H1 (cell line): ENCODE measurements around the gene SRD5A3. TPM values are rescaled to one million over a fixed set of nuclear protein-coding genes. Genes with fewer than 3 reads are reported as not detected.

ENCODE experiments used
- CTCF ChIA-PET: fragments of 300-600 bp; sonication (Branson Sonifier 250); formaldehyde crosslinking; loops from one replicate; lab custom pipeline; 2021; ENCODE audit not compliant: partially characterized antibody; lab: Charles Lee
- POLR2A ChIA-PET: fragments of 300-600 bp; sonication (Branson Sonifier 250); formaldehyde crosslinking; loops from one replicate; lab custom pipeline; 2021; ENCODE audit warnings: inconsistent platforms; ENCODE audit not compliant: partially characterized antibody; lab: Charles Lee
- DNase-seq, 2 experiments: peaks; one replicate each; pipeline versions ENCODE4 v3.0.0 to v3.0.0-alpha.2; 2010 to 2022; ENCODE audit warnings: low spot score in 2 of 2, low read depth in 1 of 2, mixed read lengths in 1 of 2
- FAIRE-seq: peaks from 2 replicates; lab custom pipeline; 2011; peaks lifted over from hg19 to GRCh38; lab: Jason Lieb, UNC
- H2AFZ ChIP-seq: 2 replicates; pipeline ENCODE4 v1.8.1; 2012; ENCODE audit warnings: low read length, inconsistent platforms
- H2AK5ac ChIP-seq: 2 replicates; pipeline ENCODE4 v1.6.1; 2013; ENCODE audit warnings: low read depth, low read length
- H2BK120ac ChIP-seq: replicated peaks from 2 replicates; pipeline ENCODE3; 2013; ENCODE audit warnings: low read depth, low read length, inconsistent platforms
- H2BK12ac ChIP-seq: 2 replicates; pipeline ENCODE4 v1.6.1; 2013; ENCODE audit warnings: low read depth, low read length
- H2BK15ac ChIP-seq: 2 replicates; pipeline ENCODE4 v1.6.1; 2013; ENCODE audit warnings: low read length
- H2BK20ac ChIP-seq: 2 replicates; pipeline ENCODE4 v1.6.1; 2013; ENCODE audit warnings: low read length
- H2BK5ac ChIP-seq: 2 replicates; pipeline ENCODE4 v1.6.1; 2013; ENCODE audit warnings: low read depth, low read length
- H3K14ac ChIP-seq: 2 replicates; pipeline ENCODE4 v1.6.1; 2013; ENCODE audit warnings: inconsistent platforms; ENCODE audit not compliant: insufficient read length
- H3K18ac ChIP-seq: 2 replicates; pipeline ENCODE4 v1.6.1; 2013; ENCODE audit warnings: low read length; ENCODE audit errors: extremely low read depth
- H3K23ac ChIP-seq: 2 replicates; pipeline ENCODE4 v1.6.1; 2013; ENCODE audit warnings: inconsistent platforms; ENCODE audit not compliant: insufficient read length
- H3K23me2 ChIP-seq: 2 replicates; pipeline ENCODE4 v1.6.1; 2013; ENCODE audit warnings: low read depth, low read length
- H3K27ac ChIP-seq: 2 replicates; pipeline ENCODE4 v1.6.1; 2011; ENCODE audit warnings: low read depth, low read length, inconsistent platforms
- H3K27me3 ChIP-seq, 4 experiments: replicated peaks in 1 of 4; 1 replicate in 1 of 4; 2 replicates in 3 of 4; pipeline versions ENCODE4 v1.6.1 to v1.8.1; 2011 to 2013; ENCODE audit warnings: low read length in 3 of 4, mild to moderate bottlenecking in 3 of 4, inconsistent platforms in 2 of 4, mixed read lengths in 2 of 4, moderate library complexity in 1 of 4; ENCODE audit not compliant: control insufficient read depth in 3 of 4, insufficient read depth in 3 of 4; ENCODE audit errors: extremely low read depth in 1 of 4
- H3K36me3 ChIP-seq, 4 experiments: 2 replicates each; pipeline versions ENCODE4 v1.6.1 to v1.8.1; 2011 to 2013; ENCODE audit warnings: mild to moderate bottlenecking in 4 of 4, low read length in 3 of 4, moderate library complexity in 2 of 4, control low read depth in 1 of 4, inconsistent platforms in 1 of 4; ENCODE audit not compliant: insufficient read depth in 4 of 4, control insufficient read depth in 2 of 4
- H3K4ac ChIP-seq: replicated peaks from 2 replicates; pipeline ENCODE3; 2013; ENCODE audit warnings: low read length, low read depth, mixed read lengths, inconsistent platforms; ENCODE audit not compliant: insufficient read length
- H3K4me1 ChIP-seq, 4 experiments: replicated peaks in 1 of 4; 1 replicate in 1 of 4; 2 replicates in 3 of 4; pipeline versions ENCODE4 v1.6.1 to v1.8.1; 2011 to 2013; ENCODE audit warnings: low read length in 3 of 4, inconsistent platforms in 2 of 4, mixed read lengths in 1 of 4; ENCODE audit not compliant: insufficient read depth in 4 of 4, control insufficient read depth in 3 of 4
- H3K4me2 ChIP-seq, 2 experiments: 2 replicates each; pipeline versions ENCODE4 v1.6.1 to v1.8.1; 2011 to 2013; ENCODE audit warnings: low read depth in 2 of 2, low read length in 2 of 2, control low read depth in 1 of 2, inconsistent platforms in 1 of 2, mild to moderate bottlenecking in 1 of 2; ENCODE audit not compliant: insufficient read depth in 1 of 2
- H3K4me3 ChIP-seq, 4 experiments: fragments of 200-600, 300-600 bp in 1 of 4; sonication (generic), shearing (Covaris generic), sonication (Bioruptor Twin) in 1 of 4; 2 replicates each; pipeline versions ENCODE4 v1.5.1 to v1.8.1; 2011 to 2016; ENCODE audit warnings: low read length in 4 of 4, low read depth in 3 of 4, control low read depth in 2 of 4, inconsistent platforms in 2 of 4, mild to moderate bottlenecking in 2 of 4, mixed read lengths in 1 of 4, moderate library complexity in 1 of 4; ENCODE audit not compliant: insufficient read depth in 2 of 4; ENCODE audit errors: extremely low read depth in 1 of 4
- H3K56ac ChIP-seq: replicated peaks from 2 replicates; pipeline ENCODE3; 2013; ENCODE audit warnings: low read depth, mild to moderate bottlenecking, mixed read lengths, low read length, inconsistent platforms; ENCODE audit not compliant: insufficient read length
- H3K79me1 ChIP-seq: 2 replicates; pipeline ENCODE4 v1.6.1; 2013; ENCODE audit warnings: low read depth, low read length, control low read depth
- H3K79me2 ChIP-seq, 2 experiments: 2 replicates each; pipeline versions ENCODE4 v1.6.1 to v1.8.1; 2012 to 2013; ENCODE audit warnings: low read length in 2 of 2, mild to moderate bottlenecking in 2 of 2, inconsistent platforms in 1 of 2; ENCODE audit not compliant: insufficient read depth in 2 of 2, control insufficient read depth in 1 of 2
- H3K9ac ChIP-seq, 4 experiments: replicated peaks in 1 of 4; 1 replicate in 1 of 4; 2 replicates in 3 of 4; pipeline versions ENCODE4 v1.6.1 to v1.8.1; 2011 to 2013; ENCODE audit warnings: low read depth in 3 of 4, low read length in 3 of 4, control low read depth in 2 of 4, mild to moderate bottlenecking in 2 of 4, moderate library complexity in 2 of 4, inconsistent platforms in 1 of 4; ENCODE audit errors: extremely low read depth in 1 of 4
- H3K9me3 ChIP-seq, 2 experiments: 2 replicates each; pipeline versions ENCODE4 v1.6.1 to v1.8.1; 2012 to 2013; ENCODE audit warnings: mild to moderate bottlenecking in 2 of 2, moderate library complexity in 2 of 2, control low read depth in 1 of 2, inconsistent platforms in 1 of 2, low read depth in 1 of 2, low read length in 1 of 2, mixed read lengths in 1 of 2; ENCODE audit not compliant: insufficient read depth in 2 of 2
- H4K20me1 ChIP-seq, 2 experiments: replicated peaks in 1 of 2; 2 replicates each; pipeline versions ENCODE3 to v1.8.1; 2011 to 2013; ENCODE audit warnings: inconsistent platforms in 2 of 2, low read length in 2 of 2, mild to moderate bottlenecking in 1 of 2; ENCODE audit not compliant: insufficient read depth in 2 of 2, control insufficient read depth in 1 of 2
- H4K5ac ChIP-seq: 2 replicates; pipeline ENCODE4 v1.6.1; 2013; ENCODE audit warnings: low read length, low read depth, mixed read lengths, inconsistent platforms; ENCODE audit not compliant: insufficient read length
- H4K8ac ChIP-seq: 2 replicates; pipeline ENCODE4 v1.8.0; 2013; ENCODE audit warnings: mild to moderate bottlenecking, moderate library complexity, low read length, inconsistent platforms; ENCODE audit not compliant: insufficient read depth; ENCODE audit errors: extremely low read depth
- H4K91ac ChIP-seq: replicated peaks from 2 replicates; pipeline ENCODE3; 2013; ENCODE audit warnings: low read length, mixed read lengths, inconsistent platforms; ENCODE audit not compliant: insufficient read length
- BRCA1 ChIP-seq: IDR thresholded peaks from 2 replicates; pipeline ENCODE4 v1.6.1; 2012; ENCODE audit warnings: low read depth, low read length, improper control_type of control experiment
- CBX5 ChIP-seq: fragments of 300-800, 300-1000 bp; sonication (generic); IDR thresholded peaks from 2 replicates; pipeline ENCODE4 v1.7.1; 2016; ENCODE audit warnings: antibody characterized with exemption, low read length, low read depth
- CHD1 ChIP-seq: IDR thresholded peaks from 2 replicates; pipeline ENCODE4 v1.6.1; 2012; ENCODE audit warnings: low read depth, low read length, improper control_type of control experiment
- HDAC6 ChIP-seq: IDR thresholded peaks from one replicate; pipeline ENCODE4 v1.7.1; 2012; ENCODE audit warnings: low read depth, mild to moderate bottlenecking, inconsistent platforms, low read length, moderate library complexity
- KDM4A ChIP-seq: IDR thresholded peaks from one replicate; pipeline ENCODE4 v1.7.1; 2012; ENCODE audit warnings: low read depth, mild to moderate bottlenecking, moderate library complexity, low read length, inconsistent platforms; ENCODE audit not compliant: severe bottlenecking
- PHF8 ChIP-seq: fragments of 200-600 bp; sonication (generic); conservative IDR thresholded peaks from 2 replicates; pipeline ENCODE4 v1.7.1; 2012; ENCODE audit warnings: low read depth, mild to moderate bottlenecking, inconsistent platforms, low read length, moderate library complexity
- RXRA ChIP-seq: IDR thresholded peaks from 2 replicates; pipeline ENCODE4 v1.6.1; 2011; ENCODE audit warnings: low read depth, mild to moderate bottlenecking, low read length, moderate library complexity; ENCODE audit not compliant: insufficient read depth
- SP1 ChIP-seq: IDR thresholded peaks from 2 replicates; pipeline ENCODE4 v1.6.1; 2011; ENCODE audit warnings: low read depth, low read length
- SP4 ChIP-seq: IDR thresholded peaks from 2 replicates; pipeline ENCODE4 v1.6.1; 2012; ENCODE audit warnings: low read length, inconsistent platforms
- polyA plus RNA-seq, 7 experiments: library from polyadenylated mRNA; depleted of rRNA in 3 of 7; stranded (reverse) in 5 of 7; unstranded in 2 of 7; fragments of >200 nt in 5 of 7; fragments of 200-250 nt in 2 of 7; gene quantifications; 1 replicate in 5 of 7; 2 replicates in 1 of 7; 4 replicates in 1 of 7; pipeline versions ENCODE4 v1.2.1 to v1.2.3, GENCODE V29; 2011 to 2013; ENCODE audit warnings: missing spikeins in 2 of 7, mixed read lengths in 2 of 7
- total RNA-seq: library from RNA; stranded (reverse); fragmentation: NEBNext Ultra II Directional; extraction: Animal tissue kit (Norgen Biotek cat#: 25700); gene quantifications from 2 replicates; pipeline ENCODE4 v1.2.1, GENCODE V29; 2021
- TF ChIP-seq, protein P1 (sequence below): IDR thresholded peaks from 2 replicates; pipeline ENCODE4 v1.6.1; 2012; ENCODE audit warnings: low read length, inconsistent platforms
- TF ChIP-seq, protein P2 (sequence below), 3 experiments: IDR thresholded peaks; 1 replicate in 2 of 3; 2 replicates in 1 of 3; pipeline versions ENCODE4 v1.5.1 to v1.6.1; 2011; ENCODE audit warnings: low read length in 3 of 3, mild to moderate bottlenecking in 3 of 3, inconsistent platforms in 2 of 3, low read depth in 1 of 3, moderate library complexity in 1 of 3; ENCODE audit not compliant: insufficient read depth in 1 of 3; ENCODE audit errors: control extremely low read depth in 1 of 3

The SRD5A3 gene
- total and polyA plus RNA-seq, 2 of the 8 experiments (the other 6 are each of a cell fraction or from before 2014, with no cell fraction given), result 19.6 to 34.6 TPM

DNA sequence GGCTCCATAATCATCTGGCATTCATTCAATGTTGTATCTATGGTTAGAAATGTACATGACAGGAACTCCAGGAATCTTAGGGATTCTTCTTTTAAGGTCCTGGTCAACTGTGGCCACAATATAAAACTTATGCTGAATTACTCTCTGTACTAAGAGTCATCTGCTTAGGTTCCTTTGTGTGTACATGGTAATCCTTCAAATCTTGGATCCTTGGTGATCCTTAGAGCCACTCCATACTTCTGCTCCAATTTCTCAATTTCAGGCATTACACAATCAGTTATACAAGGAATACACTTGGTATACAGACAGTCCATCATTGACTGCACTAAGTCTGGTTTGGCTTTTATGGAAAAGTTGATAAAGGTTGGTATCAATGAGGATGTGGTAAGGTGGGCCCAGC, 5.8 kb downstream of the SRD5A3 start:
- Histone ChIP-seq H4K20me1 (no peaks in the 10 kb centered on the region), H3K4me3 (no peak overlapping the region), H2BK20ac (no peak overlapping the region), H2AFZ (no peak overlapping the region), H3K9me3 (peaks cover 0 to 4% of the 10 kb centered on the region in 2 experiments; a peak in 1 of 4 replicates), H3K14ac (no peak overlapping the region), H2BK12ac (no peak overlapping the region), H2BK15ac (no peak overlapping the region), H3K18ac (no peak overlapping the region), H3K79me2 (no peaks in the 10 kb centered on the region), H3K36me3 (peaks cover 0 to 13% (median 0%) of the 10 kb centered on the region in 4 experiments; a peak in 2 of 8 replicates), H4K8ac (no peak overlapping the region), H3K23ac (no peak overlapping the region)
- CTCF ChIA-PET, result interaction anchor here (0.7 to 3.5 kb wide), 2 partner anchors 11 to 174 kb away, joined by 5 to 14 read pairs; no protein-coding TSS in a partner anchor
- POLR2A ChIA-PET, result no interaction called here
- TF ChIP-seq BRCA1 (no peak), CBX5 (no peak), HDAC6 (no peak), SP4 (no peak), RXRA (no peak), KDM4A (no peak), CHD1 (no peak), SP1 (no peak), PHF8 (no peak)
- TF ChIP-seq, protein P1, sequence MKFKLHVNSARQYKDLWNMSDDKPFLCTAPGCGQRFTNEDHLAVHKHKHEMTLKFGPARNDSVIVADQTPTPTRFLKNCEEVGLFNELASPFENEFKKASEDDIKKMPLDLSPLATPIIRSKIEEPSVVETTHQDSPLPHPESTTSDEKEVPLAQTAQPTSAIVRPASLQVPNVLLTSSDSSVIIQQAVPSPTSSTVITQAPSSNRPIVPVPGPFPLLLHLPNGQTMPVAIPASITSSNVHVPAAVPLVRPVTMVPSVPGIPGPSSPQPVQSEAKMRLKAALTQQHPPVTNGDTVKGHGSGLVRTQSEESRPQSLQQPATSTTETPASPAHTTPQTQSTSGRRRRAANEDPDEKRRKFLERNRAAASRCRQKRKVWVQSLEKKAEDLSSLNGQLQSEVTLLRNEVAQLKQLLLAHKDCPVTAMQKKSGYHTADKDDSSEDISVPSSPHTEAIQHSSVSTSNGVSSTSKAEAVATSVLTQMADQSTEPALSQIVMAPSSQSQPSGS, result no peak
- TF ChIP-seq, protein P2, sequence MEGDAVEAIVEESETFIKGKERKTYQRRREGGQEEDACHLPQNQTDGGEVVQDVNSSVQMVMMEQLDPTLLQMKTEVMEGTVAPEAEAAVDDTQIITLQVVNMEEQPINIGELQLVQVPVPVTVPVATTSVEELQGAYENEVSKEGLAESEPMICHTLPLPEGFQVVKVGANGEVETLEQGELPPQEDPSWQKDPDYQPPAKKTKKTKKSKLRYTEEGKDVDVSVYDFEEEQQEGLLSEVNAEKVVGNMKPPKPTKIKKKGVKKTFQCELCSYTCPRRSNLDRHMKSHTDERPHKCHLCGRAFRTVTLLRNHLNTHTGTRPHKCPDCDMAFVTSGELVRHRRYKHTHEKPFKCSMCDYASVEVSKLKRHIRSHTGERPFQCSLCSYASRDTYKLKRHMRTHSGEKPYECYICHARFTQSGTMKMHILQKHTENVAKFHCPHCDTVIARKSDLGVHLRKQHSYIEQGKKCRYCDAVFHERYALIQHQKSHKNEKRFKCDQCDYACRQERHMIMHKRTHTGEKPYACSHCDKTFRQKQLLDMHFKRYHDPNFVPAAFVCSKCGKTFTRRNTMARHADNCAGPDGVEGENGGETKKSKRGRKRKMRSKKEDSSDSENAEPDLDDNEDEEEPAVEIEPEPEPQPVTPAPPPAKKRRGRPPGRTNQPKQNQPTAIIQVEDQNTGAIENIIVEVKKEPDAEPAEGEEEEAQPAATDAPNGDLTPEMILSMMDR (IDR thresholded peaks at IDR 0.05; ENCODE audit: control extremely low read depth in 1 of 3, insufficient read depth in 1 of 3, low read depth in 1 of 3, low read length in 3 of 3), result no peak
- TF ChIP-seq, all 59 proteins: peak for 0
- FAIRE-seq (no peak), DNase-seq (no peak)
- Histone ChIP-seq H3K27me3 (no peaks in the 10 kb centered on the region), H3K4me2 (no peak overlapping the region), H4K5ac (no peak overlapping the region), H3K4me1 (peaks cover 0 to 5% (median under 1%) of the 10 kb centered on the region in 4 experiments; a peak in 6 of 7 replicates), H3K9ac (no peak overlapping the region), H2AK5ac (no peak overlapping the region), H2BK5ac (no peak overlapping the region), H3K23me2 (no peaks in the 10 kb centered on the region), H4K91ac (no peak overlapping the region), H2BK120ac (no peak overlapping the region), H3K27ac (no peak overlapping the region), H3K79me1 (no peaks in the 10 kb centered on the region), H3K4ac (no peak overlapping the region), H3K56ac (no peak overlapping the region)
